ENCODE results near the gene CGA.
"Not testable (repeated sequence)": the region's sequence is repeated elsewhere in the genome, so short reads cannot be mapped to it uniquely, and the experiment has no call there.

The CGA gene

GRCh38 chr6:87095087-87095509 lies at the start of gene CGA:
TSS of gene CGA (minus strand) at chr6:87095106. CDS start at chr6:87088200, 6,906 bp downstream.
- DNase-seq (ENCODE audit: low spot score in 2 of 2), result no peak
- in situ Hi-C loops (cut with MboI; ENCODE audit: low sequenced_read_pairs), result no loop called here

GRCh38 chr6:87139927-87140326 lies 45.0 kb upstream of the CGA start:
- H3K36me3 ChIP-seq (replicated peaks); DNase-seq (ENCODE audit: low spot score in 2 of 2); H3K4me1 ChIP-seq; H3K4me3 ChIP-seq; in situ Hi-C loops (cut with MboI; ENCODE audit: low sequenced_read_pairs); H3K9me3 ChIP-seq; H3K27me3 ChIP-seq (ENCODE audit: low read depth): not testable (repeated sequence)

More at GRCh38 chr6:87095087-87095509, at the start of gene CGA:
- no peaks in the 10 kb centered on the region for H3K36me3 ChIP-seq (replicated peaks)
- H3K27me3 ChIP-seq (ENCODE audit: low read depth), result no peaks in the 10 kb centered on the region; the same call in 1 of the 2 replicates
- H3K9me3 ChIP-seq, result no peaks in the 10 kb centered on the region
- H3K4me3 ChIP-seq, result no peak within 1 kb of the TSS
- H3K4me1 ChIP-seq, result no peaks in the 10 kb centered on the region

DNA sequence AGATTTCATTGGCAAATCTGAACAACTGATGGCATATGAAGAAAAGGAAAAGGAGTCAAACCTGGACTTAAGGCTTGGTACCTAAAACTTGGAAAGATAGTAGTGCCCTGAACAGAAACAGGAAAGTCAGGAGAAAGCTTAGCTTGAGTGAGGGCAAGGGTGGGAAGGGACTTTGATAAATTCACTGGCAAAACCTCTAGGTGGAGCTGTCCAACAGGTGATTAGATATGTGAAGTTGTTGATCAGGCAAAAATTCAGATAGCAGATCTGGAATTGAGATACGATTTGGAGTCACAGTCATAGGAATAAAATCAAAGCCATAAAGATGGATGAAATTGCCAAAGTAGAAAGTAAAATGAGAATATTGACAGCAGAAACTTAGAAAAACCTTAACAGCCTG lies 44.3 kb upstream of the CGA start:
- Histone ChIP-seq H3K4me1 (no peaks in the 10 kb centered on the region; the same call in 1 of the 2 replicates), H3K9me3 (no peaks in the 10 kb centered on the region), H3K36me3 (replicated peaks) (no peaks in the 10 kb centered on the region), H3K4me3 (no peak overlapping the region), H3K27me3 (ENCODE audit: low read depth) (no peaks in the 10 kb centered on the region; the same call in 1 of the 2 replicates)
- in situ Hi-C loops (cut with MboI; ENCODE audit: low sequenced_read_pairs), result no loop called here
- peak; percentile 55 to 61 for DNase-seq (ENCODE audit: low spot score in 2 of 2)

- peak in 1 of 2 experiments; percentile 8 for DNase-seq (ENCODE audit: low spot score in 2 of 2)
- in situ Hi-C loops (cut with MboI; ENCODE audit: low sequenced_read_pairs), result no loop called here
- Histone ChIP-seq H3K36me3 (replicated peaks) (no peaks in the 10 kb centered on the region), H3K4me3 (no peak overlapping the region), H3K9me3 (no peaks in the 10 kb centered on the region), H3K27me3 (ENCODE audit: low read depth) (no peaks in the 10 kb centered on the region; the same call in 1 of the 2 replicates), H3K4me1 (no peaks in the 10 kb centered on the region; the same call in 1 of the 2 replicates)
These were observed 42.1 kb upstream of the CGA start for GRCh38 chr6:87136963-87137362.

- DNase-seq (ENCODE audit: low spot score in 2 of 2), result no peak
- no peaks in the 10 kb centered on the region for H3K4me1 ChIP-seq
- no peak overlapping the region for H3K4me3 ChIP-seq
- H3K27me3 ChIP-seq (ENCODE audit: low read depth), result no peaks in the 10 kb centered on the region
- in situ Hi-C loops (cut with MboI; ENCODE audit: low sequenced_read_pairs), result no loop called here
- no peaks in the 10 kb centered on the region for H3K9me3 ChIP-seq
- H3K36me3 ChIP-seq (replicated peaks), result no peaks in the 10 kb centered on the region
These were observed 32.8 kb upstream of the CGA start for GRCh38 chr6:87127737-87128136.

- H3K4me1 ChIP-seq, result no peaks in the 10 kb centered on the region
- H3K4me3 ChIP-seq, result no peak overlapping the region
- no peaks in the 10 kb centered on the region for H3K27me3 ChIP-seq (ENCODE audit: low read depth)
- in situ Hi-C loops (cut with MboI; ENCODE audit: low sequenced_read_pairs), result no loop called here
- no peaks in the 10 kb centered on the region for H3K9me3 ChIP-seq
- no peak for DNase-seq (ENCODE audit: low spot score in 2 of 2)
- H3K36me3 ChIP-seq (replicated peaks), result no peaks in the 10 kb centered on the region
These were observed 31.6 kb upstream of the CGA start for GRCh38 chr6:87126501-87126900.

GRCh38 chr6:87124074-87124473 lies 29.2 kb upstream of the CGA start:
- in situ Hi-C loops (cut with MboI; ENCODE audit: low sequenced_read_pairs), result no loop called here

DNA sequence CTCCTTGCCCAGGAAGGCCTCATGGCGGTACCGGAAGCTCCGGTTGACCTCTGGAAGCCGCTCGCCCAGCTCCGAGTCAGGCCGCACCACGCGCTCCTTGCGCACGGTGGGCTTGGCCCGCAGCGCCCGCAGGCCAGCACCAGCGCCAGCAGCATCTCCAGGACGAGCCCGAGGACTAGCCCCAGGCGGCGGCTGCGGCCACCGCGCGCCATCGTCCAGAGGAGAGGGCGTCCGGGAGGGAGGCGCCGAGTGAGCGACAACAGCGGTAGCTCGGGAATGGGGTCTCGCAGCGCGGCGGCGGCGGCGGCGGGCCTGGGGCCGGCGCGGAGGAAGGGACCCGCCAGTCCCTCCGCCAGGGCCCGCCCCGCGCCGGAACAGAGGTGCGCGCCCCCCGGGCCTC lies 27.6 kb upstream of the CGA start:
- in situ Hi-C loops (cut with MboI; ENCODE audit: low sequenced_read_pairs), result no loop called here
- Histone ChIP-seq H3K9me3 (no peaks in the 10 kb centered on the region), H3K4me3 (no peak overlapping the region), H3K36me3 (replicated peaks) (no peaks in the 10 kb centered on the region), H3K27me3 (ENCODE audit: low read depth) (no peaks in the 10 kb centered on the region), H3K4me1 (no peaks in the 10 kb centered on the region)
- no peak for DNase-seq (ENCODE audit: low spot score in 2 of 2)

More at GRCh38 chr6:87124074-87124473, 29.2 kb upstream of the CGA start:
- no peak overlapping the region for H3K4me3 ChIP-seq
- H3K4me1 ChIP-seq, result no peaks in the 10 kb centered on the region
- no peaks in the 10 kb centered on the region for H3K9me3 ChIP-seq
- no peaks in the 10 kb centered on the region for H3K36me3 ChIP-seq (replicated peaks)
- DNase-seq (ENCODE audit: low spot score in 2 of 2), result no peak
- H3K27me3 ChIP-seq (ENCODE audit: low read depth), result no peaks in the 10 kb centered on the region

DNA sequence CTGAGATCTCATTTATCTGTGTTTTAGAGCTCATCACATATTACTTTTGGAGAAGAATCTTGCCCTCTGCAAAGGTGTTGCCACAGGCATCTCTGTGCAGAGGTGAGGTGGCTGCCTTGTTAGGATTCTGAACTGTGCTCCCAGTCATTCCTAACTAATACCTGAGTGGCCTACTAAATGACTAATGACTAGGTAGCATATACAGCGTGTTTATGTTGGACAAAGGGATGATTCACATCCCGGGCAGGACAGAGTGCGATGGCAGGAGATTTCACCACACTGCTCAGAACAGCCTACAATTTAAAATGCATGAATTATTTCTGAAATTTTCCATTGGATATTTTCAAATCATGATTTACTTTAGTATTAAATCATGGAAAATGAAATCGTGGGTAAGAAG lies 23.1 kb upstream of the CGA start:
- no peaks in the 10 kb centered on the region for H3K27me3 ChIP-seq (ENCODE audit: low read depth)
- in situ Hi-C loops (cut with MboI; ENCODE audit: low sequenced_read_pairs), result no loop called here
- H3K36me3 ChIP-seq (replicated peaks), result no peaks in the 10 kb centered on the region
- H3K4me3 ChIP-seq, result no peak overlapping the region
- H3K4me1 ChIP-seq, result peaks cover 17% of the 10 kb centered on the region
- H3K9me3 ChIP-seq, result no peaks in the 10 kb centered on the region
- DNase-seq (ENCODE audit: low spot score in 2 of 2), result no peak

DNA sequence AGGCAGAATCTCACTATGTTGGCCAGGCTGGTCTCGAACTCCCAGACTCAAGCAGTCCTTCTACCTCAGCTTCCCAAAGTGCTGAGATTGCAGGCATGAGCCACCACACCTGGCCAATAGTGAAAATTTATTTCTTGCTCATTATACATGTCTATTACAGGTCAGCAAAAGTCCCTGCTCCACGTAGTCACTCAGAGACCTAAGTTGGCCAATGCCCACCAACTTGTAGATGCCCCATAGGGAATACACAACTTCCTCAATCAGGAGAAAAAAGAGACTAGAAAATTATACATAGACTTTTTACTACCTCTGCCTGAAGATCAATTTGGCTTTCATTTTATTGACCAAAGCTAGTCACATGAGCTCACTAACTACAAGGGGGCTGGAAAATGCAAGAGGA lies 22.0 kb upstream of the CGA start:
- DNase-seq (ENCODE audit: low spot score in 2 of 2), result no peak
- H3K36me3 ChIP-seq (replicated peaks), result no peaks in the 10 kb centered on the region
- H3K27me3 ChIP-seq (ENCODE audit: low read depth), result no peaks in the 10 kb centered on the region
- H3K9me3 ChIP-seq, result no peaks in the 10 kb centered on the region
- H3K4me1 ChIP-seq, result peaks cover 17% of the 10 kb centered on the region
- H3K4me3 ChIP-seq, result no peak overlapping the region
- in situ Hi-C loops (cut with MboI; ENCODE audit: low sequenced_read_pairs), result no loop called here

GRCh38 chr6:87115402-87116135 lies 20.7 kb upstream of the CGA start:
- DNase-seq (ENCODE audit: low spot score in 2 of 2), result peak; percentile 60 to 78
- Histone ChIP-seq H3K4me1 (peaks cover 17% of the 10 kb centered on the region), H3K9me3 (no peaks in the 10 kb centered on the region), H3K36me3 (replicated peaks) (no peaks in the 10 kb centered on the region), H3K27me3 (ENCODE audit: low read depth) (no peaks in the 10 kb centered on the region), H3K4me3 (no peak overlapping the region)
- in situ Hi-C loops (cut with MboI; ENCODE audit: low sequenced_read_pairs), result no loop called here

DNA sequence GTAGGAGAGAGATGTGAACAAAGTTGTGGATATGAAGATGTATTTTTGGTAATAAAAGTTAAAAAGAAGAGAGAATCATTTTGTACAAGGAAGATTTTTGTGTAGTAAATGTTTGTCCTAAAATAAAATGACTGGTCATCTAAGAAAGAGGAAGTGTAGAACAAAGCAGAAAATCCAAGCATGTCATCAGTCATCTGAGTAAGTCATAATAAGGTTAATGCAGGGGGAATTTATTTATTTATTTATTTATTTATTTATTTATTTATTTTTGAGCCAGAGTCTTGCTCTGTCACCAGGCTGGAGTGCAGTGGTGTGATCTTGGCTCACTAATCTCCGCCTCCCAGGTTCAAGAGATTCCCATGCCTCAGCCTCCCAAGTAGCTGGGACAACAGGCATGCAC lies 15.7 kb upstream of the CGA start:
- H3K9me3 ChIP-seq, result peaks cover 3% of the 10 kb centered on the region; the same call in 1 of the 2 replicates
- H3K36me3 ChIP-seq (replicated peaks), result no peaks in the 10 kb centered on the region
- in situ Hi-C loops (cut with MboI; ENCODE audit: low sequenced_read_pairs), result no loop called here
- H3K4me1 ChIP-seq, result peaks cover 11% of the 10 kb centered on the region
- H3K4me3 ChIP-seq, result no peak overlapping the region
- no peak for DNase-seq (ENCODE audit: low spot score in 2 of 2)
- no peaks in the 10 kb centered on the region for H3K27me3 ChIP-seq (ENCODE audit: low read depth)

DNA sequence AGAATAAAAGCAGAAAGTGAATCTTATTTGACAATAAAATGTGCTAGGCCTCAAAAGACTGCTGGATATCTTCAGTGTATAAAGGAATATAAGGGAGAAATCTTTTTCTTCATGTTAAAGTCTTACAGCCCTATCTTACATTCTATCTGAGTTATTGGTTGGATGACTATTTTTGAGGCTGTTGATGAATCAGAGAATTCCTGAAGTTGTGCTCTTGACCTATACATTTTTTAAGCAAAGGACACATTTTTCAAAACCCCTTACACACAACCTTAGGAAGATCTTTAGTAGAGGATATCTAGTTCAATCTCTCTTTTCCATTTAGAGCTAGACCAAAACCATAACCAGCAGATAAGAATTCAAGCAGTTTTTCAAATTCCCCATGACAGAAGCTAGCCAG lies 10.9 kb upstream of the CGA start:
- Histone ChIP-seq H3K4me1 (no peaks in the 10 kb centered on the region), H3K36me3 (replicated peaks) (no peaks in the 10 kb centered on the region), H3K27me3 (ENCODE audit: low read depth) (no peaks in the 10 kb centered on the region), H3K4me3 (no peak overlapping the region), H3K9me3 (peaks cover 3% of the 10 kb centered on the region; the same call in 1 of the 2 replicates)
- DNase-seq (ENCODE audit: low spot score in 2 of 2), result no peak
- in situ Hi-C loops (cut with MboI; ENCODE audit: low sequenced_read_pairs), result no loop called here

DNA sequence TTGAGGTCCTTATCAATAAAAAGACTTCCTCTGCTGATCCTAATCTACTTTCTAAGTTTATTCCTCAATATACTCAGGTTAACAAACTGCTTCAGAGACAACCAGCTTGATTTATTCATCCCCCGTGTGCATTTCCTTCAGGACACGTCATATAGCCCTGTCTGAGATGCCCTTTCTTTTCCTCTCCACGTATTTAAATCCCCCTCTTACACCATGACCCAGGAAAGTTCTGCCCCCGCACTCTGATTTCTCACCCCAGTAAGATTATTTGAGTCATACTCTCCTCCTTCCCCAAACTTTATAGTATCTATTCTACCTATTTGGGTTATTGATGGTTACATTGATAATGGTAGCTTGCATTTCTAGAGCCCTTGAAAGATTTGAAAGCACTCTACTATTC lies 9.8 kb upstream of the CGA start:
- H3K4me1 ChIP-seq, result no peaks in the 10 kb centered on the region
- no peak overlapping the region for H3K4me3 ChIP-seq
- H3K36me3 ChIP-seq (replicated peaks), result no peaks in the 10 kb centered on the region
- H3K9me3 ChIP-seq, result peaks cover 3% of the 10 kb centered on the region; the same call in 1 of the 2 replicates
- no peaks in the 10 kb centered on the region for H3K27me3 ChIP-seq (ENCODE audit: low read depth)
- in situ Hi-C loops (cut with MboI; ENCODE audit: low sequenced_read_pairs), result no loop called here
- no peak for DNase-seq (ENCODE audit: low spot score in 2 of 2)

Data from HAP-1 (cell line).